Nephron progenitor cell (in vitro differentiated cells): Measurements from ENCODE around the gene DNAJB6.

ENCODE experiments used
- DNase-seq: peaks from one replicate; pipeline ENCODE4 v3.0.0; 2021
- H3K27ac Mint-ChIP-seq: 2 replicates; pipeline ENCODE4 v1.8.0; 2021; ENCODE audit warnings: mild to moderate bottlenecking, moderate library complexity, mixed read lengths
- H3K27me3 Mint-ChIP-seq: 2 replicates; pipeline ENCODE4 v1.8.0; 2021; ENCODE audit warnings: mild to moderate bottlenecking, low read depth, mixed read lengths; ENCODE audit not compliant: poor library complexity
- H3K36me3 Mint-ChIP-seq: 2 replicates; pipeline ENCODE4 v1.8.0; 2021; ENCODE audit warnings: low read depth, mixed read lengths
- H3K4me1 Mint-ChIP-seq: 2 replicates; pipeline ENCODE4 v1.8.0; 2021; ENCODE audit warnings: mixed read lengths
- H3K4me3 Mint-ChIP-seq: 2 replicates; pipeline ENCODE4 v1.8.0; 2021; ENCODE audit warnings: mild to moderate bottlenecking, moderate library complexity, mixed read lengths
- H3K9me3 Mint-ChIP-seq: 2 replicates; pipeline ENCODE4 v1.8.0; 2021; ENCODE audit warnings: mild to moderate bottlenecking, moderate library complexity, mixed read lengths
- TF ChIP-seq, protein P1 (sequence below): fragments of 200-600 bp; sonication (generic); IDR thresholded peaks from 2 replicates; pipeline ENCODE4 v1.5.0; 2021; ENCODE audit warnings: antibody characterized with exemption

The DNAJB6 gene

DNA sequence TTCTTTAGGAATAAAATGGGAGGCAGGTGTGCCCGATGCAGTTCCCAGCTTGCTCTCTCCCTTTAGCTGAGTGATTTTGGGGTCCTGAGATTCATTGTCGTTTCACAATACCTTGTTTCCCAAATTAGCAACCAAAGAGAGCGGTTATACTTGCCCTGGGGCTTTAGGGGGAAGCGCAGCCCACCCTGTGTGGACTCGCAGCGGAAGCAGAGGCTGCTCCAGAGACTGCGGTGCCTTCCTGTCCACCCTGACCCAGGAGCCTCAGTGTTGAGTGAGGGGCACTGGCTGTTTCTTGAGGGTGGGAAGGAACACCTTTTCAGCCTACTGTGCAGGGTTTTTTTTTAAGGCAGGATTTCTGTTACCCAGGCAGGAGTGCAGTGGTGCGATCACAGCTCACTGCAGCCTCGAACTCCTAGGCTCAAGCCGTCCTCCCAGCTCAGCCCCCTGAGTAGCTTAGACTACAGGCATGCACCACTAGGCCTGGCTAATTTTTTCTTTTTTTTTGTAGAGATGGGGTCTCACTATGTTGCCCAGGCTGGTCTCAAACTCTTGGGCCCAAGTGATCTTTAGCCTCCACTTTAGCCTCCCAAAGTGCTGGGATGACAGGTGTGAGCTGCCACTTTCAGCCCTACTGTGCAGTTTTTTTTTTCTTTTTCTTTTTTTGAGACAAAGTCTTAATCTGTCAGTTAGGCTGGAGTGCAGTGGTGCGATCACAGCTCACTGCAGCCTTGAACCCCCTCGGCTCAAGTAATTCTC is 67.0 kb downstream of the DNAJB6 start:
- peaks cover 18% of the 10 kb centered on the region for H3K4me1 Mint-ChIP-seq
- H3K27me3 Mint-ChIP-seq, result peaks cover 3% of the 10 kb centered on the region
- no peak overlapping the region for H3K4me3 Mint-ChIP-seq
- no peak overlapping the region for H3K27ac Mint-ChIP-seq
- TF ChIP-seq, protein P1, sequence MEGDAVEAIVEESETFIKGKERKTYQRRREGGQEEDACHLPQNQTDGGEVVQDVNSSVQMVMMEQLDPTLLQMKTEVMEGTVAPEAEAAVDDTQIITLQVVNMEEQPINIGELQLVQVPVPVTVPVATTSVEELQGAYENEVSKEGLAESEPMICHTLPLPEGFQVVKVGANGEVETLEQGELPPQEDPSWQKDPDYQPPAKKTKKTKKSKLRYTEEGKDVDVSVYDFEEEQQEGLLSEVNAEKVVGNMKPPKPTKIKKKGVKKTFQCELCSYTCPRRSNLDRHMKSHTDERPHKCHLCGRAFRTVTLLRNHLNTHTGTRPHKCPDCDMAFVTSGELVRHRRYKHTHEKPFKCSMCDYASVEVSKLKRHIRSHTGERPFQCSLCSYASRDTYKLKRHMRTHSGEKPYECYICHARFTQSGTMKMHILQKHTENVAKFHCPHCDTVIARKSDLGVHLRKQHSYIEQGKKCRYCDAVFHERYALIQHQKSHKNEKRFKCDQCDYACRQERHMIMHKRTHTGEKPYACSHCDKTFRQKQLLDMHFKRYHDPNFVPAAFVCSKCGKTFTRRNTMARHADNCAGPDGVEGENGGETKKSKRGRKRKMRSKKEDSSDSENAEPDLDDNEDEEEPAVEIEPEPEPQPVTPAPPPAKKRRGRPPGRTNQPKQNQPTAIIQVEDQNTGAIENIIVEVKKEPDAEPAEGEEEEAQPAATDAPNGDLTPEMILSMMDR, result no peak
- no peaks in the 10 kb centered on the region for H3K9me3 Mint-ChIP-seq
- H3K36me3 Mint-ChIP-seq, result peaks cover 45% of the 10 kb centered on the region
- DNase-seq, result no peak

DNA sequence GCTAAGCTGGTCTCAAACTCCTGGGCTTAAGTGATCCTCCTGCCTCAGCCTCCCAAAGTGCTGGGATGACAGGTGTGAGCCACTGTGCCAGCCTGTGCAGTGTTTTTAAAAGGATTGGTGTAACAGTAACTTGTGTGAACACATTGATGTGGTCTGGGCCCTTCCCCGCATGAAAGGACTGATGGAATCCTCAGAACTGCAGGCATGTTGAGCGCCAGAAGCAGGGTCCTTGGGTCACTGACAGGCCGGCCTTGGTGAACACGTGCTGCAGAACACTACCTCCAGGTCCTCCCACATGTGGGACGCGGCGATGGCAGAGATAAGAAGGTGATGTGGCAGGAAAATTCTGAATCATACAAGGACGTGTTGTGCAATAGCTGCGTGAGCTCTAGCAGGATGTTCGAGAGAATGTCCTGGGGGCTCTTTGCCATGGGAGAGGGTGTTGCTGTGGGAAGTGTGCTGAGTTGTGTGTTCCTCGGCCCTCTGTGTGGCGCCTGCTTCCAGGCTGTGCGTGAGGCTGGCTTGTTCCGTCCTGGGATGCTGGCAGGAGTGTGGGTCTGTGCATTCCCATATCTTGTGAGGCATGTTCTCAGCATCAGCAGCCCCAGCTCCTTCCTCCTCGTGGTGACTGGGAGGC is 68.2 kb downstream of the DNAJB6 start:
- Mint-ChIP-seq H3K27ac (peak overlapping the region; percentile 89), H3K36me3 (peaks cover 41% of the 10 kb centered on the region)

DNA sequence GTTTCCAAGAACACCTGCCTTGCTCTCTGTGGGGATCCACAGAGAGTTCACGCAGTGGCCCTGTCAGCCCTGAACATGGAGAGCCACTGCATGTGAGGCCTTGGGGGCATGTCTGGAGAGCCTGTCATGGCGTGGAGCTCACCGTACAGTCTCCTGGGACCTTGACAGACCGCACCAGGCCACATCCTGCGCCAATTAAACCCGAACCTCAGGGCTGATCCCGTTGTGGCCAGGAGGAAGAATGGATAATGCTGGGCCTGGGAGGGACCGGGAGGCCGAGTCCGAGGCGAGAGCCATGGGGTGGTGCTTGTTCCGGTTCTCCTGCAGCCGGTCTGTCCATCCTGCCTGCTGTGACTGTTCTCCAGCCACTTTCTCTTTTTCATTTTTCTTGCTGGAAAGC is 68.7 kb downstream of the DNAJB6 start:
- peaks cover 3% of the 10 kb centered on the region for H3K27me3 Mint-ChIP-seq
- no peaks in the 10 kb centered on the region for H3K9me3 Mint-ChIP-seq
- peaks cover 20% of the 10 kb centered on the region for H3K4me1 Mint-ChIP-seq
- TF ChIP-seq, protein P1, result no peak
- H3K4me3 Mint-ChIP-seq, result no peak overlapping the region
- H3K36me3 Mint-ChIP-seq, result peaks cover 38% of the 10 kb centered on the region
- DNase-seq, result no peak
- no peak overlapping the region for H3K27ac Mint-ChIP-seq

More for the DNA sequence above, 68.2 kb downstream of the DNAJB6 start:
- Mint-ChIP-seq H3K4me1 (peaks cover 17% of the 10 kb centered on the region), H3K9me3 (no peaks in the 10 kb centered on the region), H3K27me3 (peaks cover 3% of the 10 kb centered on the region), H3K4me3 (no peak overlapping the region)
- TF ChIP-seq, protein P1, result no peak
- no peak for DNase-seq

GRCh38 chr7:157405914-157406810 is 69.4 kb downstream of the DNAJB6 start:
- TF ChIP-seq, protein P1, result no peak
- Mint-ChIP-seq H3K9me3 (no peaks in the 10 kb centered on the region), H3K4me3 (no peak overlapping the region), H3K4me1 (peaks cover 22% of the 10 kb centered on the region), H3K27ac (no peak overlapping the region), H3K27me3 (peaks cover 3% of the 10 kb centered on the region), H3K36me3 (peaks cover 34% of the 10 kb centered on the region)
- DNase-seq, result no peak

GRCh38 chr7:157406971-157407370 is 70.2 kb downstream of the DNAJB6 start:
- H3K4me1 Mint-ChIP-seq, result peaks cover 25% of the 10 kb centered on the region

More at GRCh38 chr7:157406971-157407370, 70.2 kb downstream of the DNAJB6 start:
- peaks cover 34% of the 10 kb centered on the region for H3K36me3 Mint-ChIP-seq
- peaks cover 3% of the 10 kb centered on the region for H3K27me3 Mint-ChIP-seq
- no peak overlapping the region for H3K4me3 Mint-ChIP-seq
- H3K9me3 Mint-ChIP-seq, result no peaks in the 10 kb centered on the region
- DNase-seq, result no peak
- TF ChIP-seq, protein P1, result no peak
- no peak overlapping the region for H3K27ac Mint-ChIP-seq
